Hypothalamus (tissue), 51 donors: ENCODE results near the gene IKBKG.
A peak's percentile ranks its signal among the peaks of the same experiment; 100 is the strongest.
"Not testable (repeated sequence)": the region's sequence is repeated elsewhere in the genome, so short reads cannot be mapped to it uniquely, and the experiment has no call there.

Source experiments
- DNase-seq, 51 donors: peaks; one replicate each; lab custom pipeline; 2025; lab: John Stamatoyannopoulos, UW

The IKBKG gene

DNA sequence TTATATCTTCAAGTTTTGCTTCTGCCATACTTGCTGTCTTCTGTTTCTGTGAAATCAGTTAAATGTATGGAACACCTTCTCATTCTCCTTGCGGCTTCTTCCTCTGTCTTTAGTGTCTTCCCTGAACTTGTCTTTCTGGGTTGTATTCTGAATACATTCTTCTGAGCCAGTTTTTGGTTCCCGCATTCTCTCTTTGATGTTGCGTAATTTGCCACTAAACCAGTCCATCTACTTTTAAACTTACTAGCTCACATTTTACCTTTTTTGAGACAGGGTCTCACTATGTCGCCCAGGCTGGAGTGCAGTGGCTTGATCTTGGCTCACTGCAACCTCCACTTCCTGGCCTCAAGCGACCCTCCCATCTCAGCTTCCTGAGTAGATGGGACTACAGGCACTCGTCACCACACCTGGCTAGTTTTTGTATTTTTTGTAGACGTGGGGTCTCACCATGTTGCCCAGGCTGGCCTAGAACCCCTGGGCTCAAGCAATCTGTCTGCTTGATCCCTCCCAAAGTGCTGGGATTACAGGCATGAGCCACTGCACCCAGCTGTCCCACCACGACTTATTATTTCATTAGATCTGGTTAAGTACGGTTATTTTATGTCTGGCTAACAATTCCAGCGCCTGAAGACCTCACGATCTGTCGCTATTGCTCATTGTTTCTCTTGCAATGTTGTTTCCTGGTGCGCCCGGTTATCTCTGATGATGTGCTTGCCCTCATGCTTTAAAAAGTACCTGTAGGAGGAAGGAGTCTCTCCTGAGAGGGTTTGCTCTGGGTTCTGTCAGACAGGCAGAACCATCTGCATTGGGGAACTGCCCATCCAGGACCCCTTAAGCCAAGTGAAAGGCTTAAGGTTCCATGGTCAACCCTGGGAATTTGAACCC, 21.6 kb upstream of the IKBKG start:
- DNase-seq: no peak

DNA sequence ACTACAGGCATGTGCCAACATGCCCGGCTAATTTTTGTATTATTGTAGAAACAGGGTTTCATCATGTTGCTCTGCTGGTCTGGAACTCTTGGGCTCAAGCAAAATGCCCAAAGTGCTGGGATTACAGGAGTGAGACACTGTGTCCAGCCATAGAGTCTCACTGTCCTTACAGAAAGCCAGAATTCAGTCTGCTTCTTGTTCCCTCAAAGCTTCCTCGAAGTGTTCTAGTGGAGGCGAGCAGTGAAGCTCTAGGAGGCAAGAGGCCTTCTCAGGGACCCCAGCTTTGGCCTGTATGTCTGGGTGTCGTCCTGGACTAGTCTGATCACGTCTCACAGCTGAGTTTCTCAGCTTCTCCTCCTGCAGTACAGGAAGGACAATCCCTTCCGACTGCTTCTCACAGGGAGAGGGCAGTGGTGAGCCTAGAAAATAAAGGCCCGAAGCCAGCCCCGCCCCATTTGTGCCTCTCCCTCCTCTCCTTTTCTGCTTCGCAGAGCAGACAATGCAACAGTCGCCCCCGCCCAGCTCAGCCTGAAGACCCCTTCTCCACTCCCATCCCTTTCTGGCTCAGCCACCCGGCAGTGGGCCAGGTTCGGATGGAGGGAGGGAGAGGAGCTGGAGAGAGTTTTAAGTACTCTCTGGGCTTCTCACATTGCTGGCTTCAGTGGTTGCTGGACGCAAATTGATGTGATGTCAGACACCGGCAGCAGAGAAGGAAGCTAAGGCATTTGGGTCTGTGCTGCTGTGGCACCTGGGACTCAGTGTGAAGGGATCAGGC, 20.3 kb upstream of the IKBKG start:
- peak in 46 of 51 donors; percentile 4 to 80 (median 45) for DNase-seq

DNA sequence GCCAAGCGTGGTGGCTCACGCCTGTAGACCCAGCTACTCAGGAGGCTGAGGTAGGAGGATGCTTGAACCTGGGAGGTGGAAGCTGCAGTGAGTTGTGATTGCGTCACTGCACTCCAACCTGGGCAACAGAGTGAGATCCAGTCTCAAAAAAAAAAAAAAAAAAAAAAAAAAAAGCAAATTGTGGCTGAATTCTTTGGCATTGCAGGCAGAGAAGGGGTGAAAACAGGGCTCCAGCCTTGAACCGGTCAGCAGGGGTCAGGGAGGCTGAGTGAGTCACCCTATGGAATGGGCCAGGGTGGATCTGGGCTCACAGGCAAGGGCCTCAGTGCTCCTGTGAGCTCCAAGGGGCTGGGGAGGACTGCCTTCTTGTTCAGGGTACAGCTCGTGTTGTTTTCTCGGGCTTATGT, 18.2 kb upstream of the IKBKG start:
- no peak for DNase-seq

DNA sequence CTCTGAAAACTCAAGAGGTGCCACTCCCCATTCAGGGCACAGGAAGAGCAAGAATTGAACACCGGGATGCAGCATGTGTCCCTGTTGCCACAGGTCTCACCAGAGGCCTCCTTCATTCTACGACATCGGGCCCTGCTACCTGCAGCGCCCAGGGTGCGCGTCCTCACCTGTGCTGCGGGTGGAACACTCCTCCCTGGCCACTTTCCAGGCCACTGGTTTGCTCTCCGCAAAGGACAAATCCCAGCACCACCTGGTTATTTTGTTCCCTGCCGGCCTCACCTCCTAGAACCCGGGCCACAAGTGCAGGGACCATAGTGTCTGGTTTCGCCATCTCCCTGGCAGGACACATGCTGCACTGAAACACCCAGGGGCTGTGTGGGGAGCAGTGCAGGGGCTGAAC, 17.1 kb upstream of the IKBKG start:
- no peak for DNase-seq

DNA sequence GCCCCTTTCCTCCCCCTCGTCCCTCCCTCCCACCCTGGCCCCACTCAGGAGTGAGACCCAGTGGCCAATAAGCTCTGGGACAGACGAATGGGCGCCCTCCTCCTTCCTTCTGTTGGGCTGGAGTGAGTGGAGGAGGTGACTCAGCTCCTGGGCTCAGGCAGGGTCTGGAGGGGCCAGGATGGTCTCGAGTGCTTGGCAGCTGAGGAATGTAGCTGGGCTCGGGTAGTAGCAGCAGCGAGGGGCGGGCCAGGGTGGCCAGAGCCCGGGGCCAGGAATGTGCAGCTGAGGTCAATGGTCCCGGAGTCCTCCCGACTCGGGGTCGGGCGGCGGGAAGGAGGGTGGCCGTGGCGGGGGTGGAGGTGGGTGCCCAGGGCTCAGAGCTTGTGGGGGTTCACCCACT, 15.8 kb upstream of the IKBKG start:
- DNase-seq: peak in 2 of 51 donors; percentile 7 to 56

DNA sequence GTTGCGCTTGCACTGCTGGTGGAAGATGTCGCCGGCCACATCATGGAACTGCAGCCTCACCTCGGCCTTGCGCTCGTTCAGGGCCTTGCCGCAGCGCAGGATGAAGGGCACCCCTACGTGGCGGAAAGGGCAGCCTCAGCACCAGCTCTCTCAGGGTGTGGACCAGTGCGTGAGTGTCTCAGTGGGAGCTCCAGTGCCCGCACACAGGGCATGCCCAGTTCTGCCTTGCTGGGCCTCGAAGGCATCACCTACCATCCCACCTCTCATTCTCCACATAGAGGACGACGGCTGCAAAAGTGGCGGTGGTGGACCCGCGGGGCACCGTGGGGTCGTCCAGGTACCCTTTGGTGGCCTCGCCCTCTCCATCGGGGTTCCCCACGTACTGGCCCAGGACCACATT, 14.7 kb upstream of the IKBKG start:
- DNase-seq: no peak

DNA sequence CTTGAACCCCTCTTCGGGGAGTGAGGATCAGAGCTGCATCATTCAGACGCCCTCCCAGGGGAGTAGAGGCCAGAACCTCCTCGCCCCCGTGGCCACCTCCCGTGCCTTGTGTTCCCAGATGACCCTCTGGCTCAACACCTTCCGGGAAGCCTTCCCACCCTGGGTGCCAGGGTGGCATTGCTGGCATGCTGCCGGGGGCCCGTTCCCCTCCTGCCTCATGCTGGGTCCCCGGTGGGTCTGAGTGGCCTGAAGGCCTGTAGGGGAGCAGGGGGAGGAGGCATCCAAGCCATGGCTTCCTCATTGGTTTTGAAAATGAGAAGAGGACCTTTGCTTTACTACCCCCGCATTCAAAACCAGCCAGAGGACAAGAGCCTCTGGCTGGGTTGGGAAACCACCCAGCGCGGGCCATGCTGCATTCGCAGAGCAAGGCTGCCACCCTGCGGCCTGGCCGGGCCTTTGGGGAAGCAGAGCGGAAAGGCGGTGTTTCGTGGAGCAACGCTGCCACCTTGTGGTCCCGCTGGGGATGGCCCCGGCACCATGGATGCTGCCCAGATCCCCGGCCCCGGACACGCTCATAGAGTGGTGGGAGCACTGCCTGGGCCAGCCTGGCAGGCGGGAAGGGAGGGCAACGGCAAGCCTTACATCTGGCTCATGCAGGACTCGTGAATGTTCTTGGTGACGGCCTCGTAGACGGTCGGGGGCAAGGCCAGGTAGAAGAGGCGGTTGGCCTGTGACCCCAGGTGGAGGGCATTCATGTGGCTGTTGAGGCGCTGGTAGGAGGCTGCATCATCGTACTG, 12.7 kb upstream of the IKBKG start:
- DNase-seq: peak in 50 of 51 donors; percentile 5 to 91 (median 74)

DNA sequence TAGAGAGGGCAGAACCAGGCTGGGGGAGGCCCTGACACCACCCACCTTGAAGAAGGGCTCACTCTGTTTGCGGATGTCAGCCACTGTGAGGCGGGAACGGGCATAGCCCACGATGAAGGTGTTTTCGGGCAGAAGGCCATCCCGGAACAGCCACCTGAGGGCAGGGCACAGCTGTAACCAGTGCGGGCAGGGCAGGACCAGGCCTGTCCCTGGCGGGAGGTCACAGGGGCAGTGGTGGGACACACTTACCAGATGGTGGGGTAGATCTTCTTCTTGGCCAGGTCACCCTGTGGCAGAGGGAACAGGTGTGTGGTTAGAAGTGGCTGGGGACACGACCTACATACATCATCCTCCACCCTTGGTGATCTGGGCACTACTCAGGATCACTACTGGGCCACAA, 11.5 kb upstream of the IKBKG start:
- DNase-seq: no peak

DNA sequence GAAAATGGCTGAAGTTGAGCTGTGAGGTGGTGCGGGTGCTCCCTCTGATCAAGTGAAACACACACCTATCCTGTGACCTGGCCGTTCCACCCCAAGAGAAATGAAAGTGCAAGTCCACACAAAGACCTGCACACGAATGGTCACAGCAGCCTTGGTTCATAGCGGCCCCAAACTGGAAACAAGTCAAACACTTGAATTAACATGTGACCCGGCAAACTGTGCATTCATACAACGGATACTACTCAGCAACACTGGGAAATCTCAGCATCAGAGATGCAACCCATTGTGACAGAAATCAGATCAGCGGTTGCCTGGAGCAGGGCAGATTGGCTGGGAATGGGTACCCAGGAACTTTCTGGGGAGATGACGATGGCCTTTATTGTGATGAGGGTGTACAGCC, 8.3 kb upstream of the IKBKG start:
- peak in 5 of 51 donors; percentile 2 to 9 (median 4) for DNase-seq

DNA sequence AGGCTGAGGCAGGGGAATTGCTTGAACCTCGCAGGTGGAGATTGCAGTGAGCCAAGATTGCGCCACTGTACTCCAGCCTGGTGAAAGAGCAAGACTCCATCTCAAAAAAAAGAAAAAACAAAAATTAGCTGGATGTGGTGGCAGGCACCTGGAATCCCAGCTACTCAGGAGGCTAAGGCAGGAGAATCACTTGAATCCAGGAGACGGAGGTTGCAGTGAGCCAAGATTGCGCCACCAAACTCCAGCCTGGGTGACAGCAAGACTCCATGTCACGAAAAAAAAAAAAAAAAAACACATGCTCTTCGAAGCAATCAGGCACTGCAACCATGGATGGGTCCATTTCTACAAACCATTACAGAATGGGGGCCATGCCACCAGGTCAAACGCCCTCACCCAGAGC, 7.1 kb upstream of the IKBKG start:
- DNase-seq: not testable (repeated sequence)

DNA sequence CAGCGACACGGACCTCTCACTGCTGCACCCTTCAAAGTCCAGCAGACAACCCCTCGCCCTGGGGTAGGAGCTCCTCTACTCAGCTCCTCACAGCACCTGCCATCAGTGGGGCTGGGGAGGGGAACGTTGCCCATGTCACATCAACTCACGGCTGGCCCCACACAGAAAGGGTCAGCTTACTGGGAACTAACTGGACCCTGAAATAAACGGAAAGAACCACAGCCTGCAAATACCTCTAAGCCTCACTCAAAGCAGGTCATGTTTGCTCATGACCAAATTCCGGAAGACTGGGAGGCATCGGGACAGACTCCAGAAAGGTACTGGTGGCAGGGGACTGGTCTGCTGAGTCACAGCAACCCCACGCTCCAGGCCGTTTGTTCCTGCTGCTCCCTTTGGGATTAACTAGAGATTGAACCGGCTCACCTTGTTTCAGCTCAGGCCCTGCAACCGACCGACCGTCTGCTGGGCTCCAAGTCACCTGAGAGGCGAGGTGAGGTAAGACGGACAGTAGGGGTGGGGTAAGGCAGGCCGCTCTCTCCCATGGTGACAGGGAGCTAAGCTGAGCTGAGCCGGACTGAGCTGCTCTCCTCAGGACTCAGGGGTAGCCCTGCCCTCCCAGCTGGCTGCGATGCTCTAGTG, 6.4 kb upstream of the IKBKG start:
- no peak for DNase-seq

DNA sequence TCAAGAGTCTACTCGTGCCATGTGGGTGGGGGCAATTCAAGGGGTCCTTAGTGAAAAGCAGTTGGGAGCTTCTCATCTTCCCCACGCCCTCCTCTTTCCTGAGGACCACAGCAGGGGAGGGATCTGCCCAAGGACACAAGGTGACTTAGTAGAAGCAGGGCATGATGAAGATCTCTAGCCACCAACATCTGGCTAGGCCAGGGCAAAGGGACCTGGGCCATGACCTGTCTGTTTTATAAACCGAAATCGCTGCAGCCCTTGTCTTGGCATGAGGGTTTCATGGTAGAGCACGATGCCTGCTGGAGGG, 5.9 kb upstream of the IKBKG start:
- DNase-seq: no peak

DNA sequence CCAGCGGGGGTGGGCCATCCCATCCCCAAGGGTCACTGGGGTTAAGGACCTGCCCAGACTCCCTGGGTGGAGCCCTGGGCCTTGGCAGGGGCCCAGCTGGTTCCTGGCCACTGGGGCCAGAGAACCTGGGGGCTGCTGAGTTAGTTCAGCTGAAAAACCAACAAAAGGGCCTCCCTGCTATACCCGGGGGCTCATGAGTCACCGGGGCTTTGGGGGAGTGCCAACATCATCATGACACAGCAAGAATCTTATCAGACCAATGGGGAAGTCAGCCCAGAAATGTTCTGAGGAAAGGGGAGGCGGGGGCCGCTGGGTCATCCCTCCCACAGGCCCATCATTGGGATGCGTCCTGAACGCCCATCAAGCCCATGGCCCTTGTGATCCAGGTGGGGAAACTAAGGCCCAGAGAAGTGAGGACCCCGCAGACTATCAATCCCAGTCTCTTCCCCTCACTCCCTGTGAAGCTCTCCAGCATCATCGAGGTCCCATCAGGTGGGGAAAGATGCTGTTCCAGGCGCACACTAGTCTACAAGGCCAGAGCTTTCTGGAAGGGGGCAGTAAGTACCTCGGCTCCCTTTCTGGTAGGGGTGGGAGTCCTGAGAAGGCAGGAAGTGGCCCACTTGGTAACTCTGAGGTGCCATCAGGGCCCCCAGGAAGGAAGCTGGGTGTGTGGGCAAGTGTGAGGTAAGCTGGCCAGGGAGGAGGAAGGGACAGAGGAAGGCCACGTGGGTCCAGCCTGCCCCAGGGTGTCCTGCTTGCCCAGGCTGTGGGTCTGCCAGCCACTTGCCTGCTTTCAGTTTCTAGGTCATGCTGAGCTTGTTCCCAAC, 5.3 kb upstream of the IKBKG start:
- peak in 35 of 51 donors; percentile 1 to 61 (median 21) for DNase-seq

DNA sequence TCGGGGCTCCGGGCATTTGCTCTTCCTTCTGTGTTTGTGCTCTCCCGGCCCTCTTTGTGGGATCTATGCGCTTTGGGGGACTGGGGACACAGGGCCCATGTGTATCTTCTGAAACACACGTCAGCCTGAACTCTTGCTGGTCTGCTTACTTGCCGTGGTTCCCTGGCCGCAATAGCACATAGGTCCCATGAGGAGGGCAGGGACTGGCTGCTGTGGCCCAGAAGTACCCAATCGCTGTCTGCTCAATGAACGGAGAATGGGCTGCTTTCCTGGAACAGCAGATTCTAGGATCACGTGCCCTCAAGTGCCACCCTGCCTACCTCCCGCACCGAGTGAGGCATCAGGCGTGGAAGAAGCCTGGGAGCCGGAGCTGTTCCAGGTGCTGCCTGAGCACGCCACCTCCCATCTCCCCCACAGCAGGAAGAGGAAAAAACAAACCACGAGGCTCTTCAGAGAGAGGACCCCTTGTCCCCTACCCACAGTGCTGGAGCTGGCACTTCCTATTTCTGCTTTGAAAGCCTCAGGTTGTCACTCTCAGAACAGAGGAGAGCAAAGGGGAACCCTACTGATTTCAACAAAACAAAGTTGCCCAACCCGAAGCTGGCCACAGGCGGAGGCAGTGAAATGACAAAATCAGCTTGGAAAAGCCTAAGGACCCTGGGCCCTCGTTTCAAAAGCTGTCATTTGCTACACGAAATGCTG, 4.5 kb upstream of the IKBKG start:
- DNase-seq: peak in 12 of 51 donors; percentile 3 to 37 (median 13)

DNA sequence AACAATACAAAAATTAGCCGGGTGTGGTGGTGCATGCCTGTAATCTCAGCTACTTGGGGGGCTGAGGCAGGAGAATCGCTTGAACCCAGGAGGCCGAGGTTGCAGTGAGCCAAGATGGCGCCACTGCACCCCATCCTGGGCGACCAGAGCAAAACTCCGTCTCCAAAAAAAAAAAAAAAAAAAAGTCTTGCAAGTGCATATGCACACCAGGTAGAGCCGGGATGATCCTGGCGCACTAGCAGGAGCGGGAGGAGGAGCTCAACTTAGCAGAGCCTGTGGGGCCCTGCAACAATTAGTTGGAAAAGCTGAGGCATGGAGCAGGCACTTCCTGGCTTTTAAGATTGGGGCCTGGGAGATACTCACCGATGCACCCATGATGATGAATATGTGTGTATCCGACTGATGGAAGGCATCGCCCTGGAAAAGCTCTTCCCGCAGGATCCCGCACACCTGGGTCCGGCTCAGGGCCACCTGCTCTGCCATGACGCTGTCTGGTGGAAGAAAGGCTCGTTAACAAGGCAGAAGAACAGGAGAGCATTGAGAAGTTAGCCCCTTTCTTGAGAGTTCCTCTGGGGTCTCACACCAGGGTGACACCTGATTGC, 1.6 kb upstream of the IKBKG start:
- DNase-seq: no peak

DNA sequence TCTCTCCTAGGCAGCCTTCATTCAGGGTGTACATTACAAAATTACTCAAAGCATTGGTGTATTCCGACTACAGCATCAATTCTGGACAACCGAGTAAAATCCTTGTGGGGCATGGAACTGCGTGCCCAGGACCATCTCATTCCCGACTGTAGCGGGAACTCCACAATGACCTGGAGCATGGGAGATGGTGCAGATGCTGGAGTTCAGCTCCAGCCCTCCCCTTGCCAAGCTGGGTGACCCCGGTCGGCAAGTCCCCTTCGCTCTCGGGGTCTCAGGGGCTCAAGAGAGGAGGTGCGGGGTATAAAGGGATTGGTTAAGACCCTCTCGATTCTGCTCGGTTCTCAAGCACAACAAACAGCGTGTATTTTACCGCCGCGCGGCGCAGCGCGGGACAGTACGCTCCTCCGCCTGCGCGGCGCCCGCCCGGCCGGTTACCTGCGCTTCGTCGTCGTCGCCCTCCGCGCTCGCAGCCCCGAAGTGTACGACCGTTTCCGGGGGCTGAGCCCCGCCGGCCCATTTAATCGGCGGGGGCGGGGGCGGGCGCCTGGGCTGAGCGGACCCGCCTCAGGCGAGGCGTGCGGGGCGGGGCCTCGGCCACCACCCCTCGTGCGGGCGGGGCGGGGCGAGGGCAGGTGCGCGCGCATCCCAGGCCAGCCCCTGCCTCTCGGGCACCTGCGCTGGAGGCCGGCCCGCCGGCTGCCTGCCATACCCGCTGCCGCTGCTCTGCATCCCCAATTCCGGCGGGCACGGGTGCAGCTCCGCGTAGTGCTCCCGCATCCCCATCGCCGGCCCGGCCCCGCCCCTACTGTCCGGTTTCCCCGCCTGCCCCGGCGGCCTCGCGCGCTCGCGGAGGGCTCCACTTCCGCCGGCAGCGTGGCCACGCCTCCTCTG, 821 bp upstream of the IKBKG start, which contains the start of gene G6PD:
G6PD (minus strand) TSS at position 493 of the 891 bp plus-strand sequence. CDS start 691 bp downstream, outside the sequence.
- DNase-seq: peak in 34 of 51 donors; percentile 14 to 89 (median 70)

DNA sequence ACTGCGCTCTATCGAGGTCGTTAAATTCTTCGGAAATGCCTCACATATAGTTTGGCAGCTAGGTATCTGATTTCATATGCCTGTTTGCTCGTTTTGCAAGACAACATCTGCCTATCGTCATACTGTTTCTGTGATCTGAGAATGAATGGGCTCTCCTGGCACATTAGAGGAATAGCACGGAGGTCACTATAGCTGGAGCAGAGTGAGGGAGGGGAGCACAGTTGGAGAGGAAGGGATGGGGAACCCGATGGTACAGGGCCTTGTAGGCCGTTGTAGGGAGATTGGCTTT, 552 bp downstream of the IKBKG start:
- DNase-seq: no peak

DNA sequence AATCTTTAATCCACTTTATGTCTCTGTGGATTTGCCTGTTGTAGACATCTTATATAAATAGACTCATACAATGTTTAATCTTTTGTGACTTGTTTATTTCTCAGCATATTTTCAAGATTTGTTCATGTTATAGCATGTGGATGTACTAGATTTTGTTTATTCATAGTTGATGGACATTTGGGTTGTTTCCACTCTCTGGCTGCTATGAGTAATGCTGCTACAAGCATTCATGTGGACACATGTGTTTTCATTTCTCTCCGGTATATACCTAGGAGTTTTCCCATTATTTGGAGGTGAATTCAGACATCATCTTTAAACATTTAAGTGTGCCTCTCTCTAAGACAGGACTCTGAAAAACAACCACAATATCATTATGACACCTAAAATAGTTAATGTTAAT, 2.3 kb downstream of the IKBKG start:
- no peak for DNase-seq
